Measurements from ENCODE around the gene POLE3. TPM values are rescaled to one million over a fixed set of nuclear protein-coding genes. Genes with fewer than 3 reads are reported as not detected.
A peak's percentile ranks its signal among the peaks of the same experiment; 100 is the strongest.

Gene POLE3
- total and polyA plus RNA-seq, 9 of the 15 experiments (the other 6 are each of a cell fraction or from before 2014, with no cell fraction given) = 52.6 to 179 (median 110) TPM

DNA sequence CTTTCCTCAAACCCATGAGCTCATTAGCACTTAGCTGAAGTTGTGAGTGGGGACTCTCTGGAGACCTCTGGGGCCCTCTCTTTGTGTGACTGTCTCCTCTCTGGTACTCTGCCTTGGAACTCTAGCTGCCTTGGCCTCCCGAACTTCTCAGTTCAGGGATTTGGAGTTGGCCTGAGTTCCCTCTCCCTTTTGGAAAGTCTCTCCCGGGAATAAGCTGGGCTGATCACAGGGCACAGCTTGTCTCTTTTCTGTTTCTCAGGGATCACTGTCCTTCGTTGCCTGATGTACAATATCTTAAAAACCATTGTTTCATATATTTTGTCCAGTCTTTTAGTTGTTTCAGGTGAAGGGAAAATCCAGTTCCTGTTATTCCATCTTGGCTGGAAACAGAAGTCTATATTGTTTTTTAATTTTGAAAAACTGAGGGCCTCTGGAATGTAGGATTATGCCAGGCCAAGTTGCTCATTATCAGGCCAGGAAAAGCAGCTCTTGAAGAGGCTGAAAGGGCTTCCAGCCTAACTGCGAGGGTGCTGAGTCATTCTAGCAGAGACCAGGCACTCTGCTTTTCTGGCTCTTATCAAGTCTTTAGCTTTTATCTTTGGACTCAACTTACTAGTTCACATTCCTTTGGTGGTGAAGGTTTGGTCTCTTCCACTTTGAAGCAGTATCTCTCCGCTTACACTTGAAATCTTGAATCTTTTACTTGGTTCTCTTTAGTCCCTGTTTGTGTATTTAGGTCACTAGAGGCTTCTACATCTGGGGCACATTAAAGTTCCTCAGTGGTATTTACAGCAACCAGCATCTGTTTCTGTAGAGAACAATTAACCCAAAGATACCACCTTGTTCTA, 44.7 kb upstream of the POLE3 start (continued):
- no peak for TF ChIP-seq SRSF7 (optimal IDR thresholded peaks at IDR 0.05; ENCODE audit: low read depth, low read length)
- no peak for TF ChIP-seq NONO (IDR thresholded peaks at IDR 0.05; ENCODE audit: low read depth in 2 of 2, low read length in 1 of 2)
- TF ChIP-seq PHB (CRISPR knock-in tag; IDR thresholded peaks at IDR 0.05) = no peak
- no peak for TF ChIP-seq GTF2A2 (tag; IDR thresholded peaks at IDR 0.05)
- no peak for TF ChIP-seq CHD1 (IDR thresholded peaks at IDR 0.05; ENCODE audit: low read length)
- no peak for TF ChIP-seq VEZF1 (CRISPR knock-in tag; IDR thresholded peaks at IDR 0.05)
- peak; percentile 92 for TF ChIP-seq ARID1B (IDR thresholded peaks at IDR 0.05)
- TF ChIP-seq ELK3 (CRISPR knock-in tag; IDR thresholded peaks at IDR 0.05) = no peak
- TF ChIP-seq ZNF586 (CRISPR knock-in tag; conservative IDR thresholded peaks at IDR 0.05) = no peak
- no peak for TF ChIP-seq ZNF23 (CRISPR knock-in tag; IDR thresholded peaks at IDR 0.05)
- no peak for TF ChIP-seq TGIF2 (CRISPR knock-in tag; IDR thresholded peaks at IDR 0.05)
- no peak for TF ChIP-seq KDM2B (CRISPR knock-in tag; IDR thresholded peaks at IDR 0.05)
- no peak for TF ChIP-seq SMARCA5 (IDR thresholded peaks at IDR 0.05)
- no peak for TF ChIP-seq NRF1 (conservative IDR thresholded peaks at IDR 0.05 in 1 of 2, IDR thresholded peaks at IDR 0.05 in 1 of 2)
- TF ChIP-seq SOX6 (IDR thresholded peaks at IDR 0.05) = peak; percentile 80; the same call in 1 of the 2 replicates
- no peak for TF ChIP-seq NR0B1 (IDR thresholded peaks at IDR 0.05; ENCODE audit: partially characterized antibody)
- TF ChIP-seq PHB2 (IDR thresholded peaks at IDR 0.05; ENCODE audit: low read depth) = no peak
- TF ChIP-seq, protein P1, sequence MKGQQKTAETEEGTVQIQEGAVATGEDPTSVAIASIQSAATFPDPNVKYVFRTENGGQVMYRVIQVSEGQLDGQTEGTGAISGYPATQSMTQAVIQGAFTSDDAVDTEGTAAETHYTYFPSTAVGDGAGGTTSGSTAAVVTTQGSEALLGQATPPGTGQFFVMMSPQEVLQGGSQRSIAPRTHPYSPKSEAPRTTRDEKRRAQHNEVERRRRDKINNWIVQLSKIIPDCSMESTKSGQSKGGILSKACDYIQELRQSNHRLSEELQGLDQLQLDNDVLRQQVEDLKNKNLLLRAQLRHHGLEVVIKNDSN (CRISPR knock-in tag; IDR thresholded peaks at IDR 0.05) = no peak
- no peak for TF ChIP-seq ZNF707 (CRISPR knock-in tag; conservative IDR thresholded peaks at IDR 0.05)
- TF ChIP-seq, protein P2, sequence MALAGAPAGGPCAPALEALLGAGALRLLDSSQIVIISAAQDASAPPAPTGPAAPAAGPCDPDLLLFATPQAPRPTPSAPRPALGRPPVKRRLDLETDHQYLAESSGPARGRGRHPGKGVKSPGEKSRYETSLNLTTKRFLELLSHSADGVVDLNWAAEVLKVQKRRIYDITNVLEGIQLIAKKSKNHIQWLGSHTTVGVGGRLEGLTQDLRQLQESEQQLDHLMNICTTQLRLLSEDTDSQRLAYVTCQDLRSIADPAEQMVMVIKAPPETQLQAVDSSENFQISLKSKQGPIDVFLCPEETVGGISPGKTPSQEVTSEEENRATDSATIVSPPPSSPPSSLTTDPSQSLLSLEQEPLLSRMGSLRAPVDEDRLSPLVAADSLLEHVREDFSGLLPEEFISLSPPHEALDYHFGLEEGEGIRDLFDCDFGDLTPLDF (CRISPR knock-in tag; IDR thresholded peaks at IDR 0.05) = no peak
- TF ChIP-seq ARID2 (IDR thresholded peaks at IDR 0.05) = no peak
- TF ChIP-seq, protein P3, sequence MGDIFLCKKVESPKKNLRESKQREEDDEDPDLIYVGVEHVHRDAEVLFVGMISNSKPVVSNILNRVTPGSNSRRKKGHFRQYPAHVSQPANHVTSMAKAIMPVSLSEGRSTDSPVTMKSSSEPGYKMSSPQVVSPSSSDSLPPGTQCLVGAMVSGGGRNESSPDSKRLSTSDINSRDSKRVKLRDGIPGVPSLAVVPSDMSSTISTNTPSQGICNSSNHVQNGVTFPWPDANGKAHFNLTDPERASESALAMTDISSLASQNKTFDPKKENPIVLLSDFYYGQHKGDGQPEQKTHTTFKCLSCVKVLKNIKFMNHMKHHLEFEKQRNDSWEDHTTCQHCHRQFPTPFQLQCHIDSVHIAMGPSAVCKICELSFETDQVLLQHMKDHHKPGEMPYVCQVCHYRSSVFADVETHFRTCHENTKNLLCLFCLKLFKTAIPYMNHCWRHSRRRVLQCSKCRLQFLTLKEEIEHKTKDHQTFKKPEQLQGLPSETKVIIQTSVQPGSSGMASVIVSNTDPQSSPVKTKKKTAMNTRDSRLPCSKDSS (IDR thresholded peaks at IDR 0.05; ENCODE audit: low read depth, partially characterized antibody) = no peak
